ENCODE measurements around the gene COL13A1. TPM values are rescaled to one million over a fixed set of nuclear protein-coding genes. Genes with fewer than 3 reads are reported as not detected.

COL13A1 gene
- total and polyA plus RNA-seq, 2 of the 8 experiments (the other 6 are each of a cell fraction or from before 2014, with no cell fraction given), result 2.6 to 5.2 TPM

GRCh38 chr10:69789164-69789576 lies 12.5 kb upstream of the COL13A1 start (continued):
- TF ChIP-seq HDAC6 (IDR thresholded peaks at IDR 0.05; ENCODE audit: low read depth, low read length) (no peak), JUN (IDR thresholded peaks at IDR 0.05; ENCODE audit: low read depth, low read length) (no peak), SIX5 (IDR thresholded peaks at IDR 0.05; ENCODE audit: low read depth, low read length) (no peak)

Measured in H1 (cell line).